OCI-LY1 (cell line): Measurements from ENCODE around the gene CHGA.

ENCODE experiments used
- EZH2 ChIP-seq: fragments of 200-600 bp; sonication (generic), shearing (Covaris generic); IDR thresholded peaks from 2 replicates; pipeline ENCODE4 v1.8.0; 2017; ENCODE audit warnings: borderline replicate concordance, mixed run types, mild to moderate bottlenecking, antibody characterized with exemption, low read length, moderate library complexity, mixed read lengths
- TF ChIP-seq, protein P1 (sequence below): fragments of 200-600 bp; sonication (generic), shearing (Covaris generic); IDR thresholded peaks from 2 replicates; pipeline ENCODE4 v1.5.1; 2017; ENCODE audit warnings: mild to moderate bottlenecking, antibody characterized with exemption, low read length, moderate library complexity, mixed read lengths

DNA sequence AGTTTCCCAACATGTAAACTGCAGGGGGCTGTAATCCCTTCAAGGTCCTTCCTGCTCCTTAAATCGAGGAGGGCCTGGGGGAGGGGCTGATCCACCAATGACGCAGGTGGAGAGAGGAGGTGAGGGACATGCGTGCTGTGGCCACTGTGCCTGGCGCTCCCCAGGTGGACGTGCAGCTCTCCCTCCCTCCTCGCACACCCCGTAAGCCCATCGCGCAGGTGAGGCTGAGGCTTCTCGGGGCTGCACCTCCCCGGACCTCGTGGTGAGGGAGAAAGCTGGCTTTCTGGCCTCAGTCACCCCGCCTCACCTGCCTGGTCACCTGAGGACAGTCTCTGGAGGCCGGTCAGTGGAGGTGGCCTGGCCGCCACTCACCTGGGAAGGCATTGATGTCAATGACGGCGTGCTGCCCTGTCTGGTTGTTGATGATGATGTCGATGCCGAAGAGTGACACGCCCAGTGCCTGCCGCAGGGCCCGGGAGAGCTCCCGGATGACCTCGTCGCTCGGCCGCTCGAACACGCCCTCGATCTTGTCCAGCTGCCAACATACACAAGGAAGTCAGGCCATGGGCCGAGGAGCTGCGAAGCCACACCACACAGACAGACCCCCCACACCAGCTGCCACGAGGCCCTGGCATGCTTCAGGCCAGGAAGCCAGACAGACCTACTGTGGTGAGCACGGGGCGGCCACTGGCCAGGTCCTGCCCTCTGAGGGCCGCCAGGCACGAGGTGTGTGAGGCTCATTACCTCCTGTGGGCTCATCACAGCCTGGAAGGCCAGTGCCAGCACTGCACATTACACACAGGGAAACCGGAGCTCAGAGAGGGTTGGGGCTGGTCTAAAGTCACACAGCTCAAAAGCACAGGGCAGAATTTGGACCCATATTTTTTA lies 23.3 kb downstream of the CHGA start:
- TF ChIP-seq, protein P1, sequence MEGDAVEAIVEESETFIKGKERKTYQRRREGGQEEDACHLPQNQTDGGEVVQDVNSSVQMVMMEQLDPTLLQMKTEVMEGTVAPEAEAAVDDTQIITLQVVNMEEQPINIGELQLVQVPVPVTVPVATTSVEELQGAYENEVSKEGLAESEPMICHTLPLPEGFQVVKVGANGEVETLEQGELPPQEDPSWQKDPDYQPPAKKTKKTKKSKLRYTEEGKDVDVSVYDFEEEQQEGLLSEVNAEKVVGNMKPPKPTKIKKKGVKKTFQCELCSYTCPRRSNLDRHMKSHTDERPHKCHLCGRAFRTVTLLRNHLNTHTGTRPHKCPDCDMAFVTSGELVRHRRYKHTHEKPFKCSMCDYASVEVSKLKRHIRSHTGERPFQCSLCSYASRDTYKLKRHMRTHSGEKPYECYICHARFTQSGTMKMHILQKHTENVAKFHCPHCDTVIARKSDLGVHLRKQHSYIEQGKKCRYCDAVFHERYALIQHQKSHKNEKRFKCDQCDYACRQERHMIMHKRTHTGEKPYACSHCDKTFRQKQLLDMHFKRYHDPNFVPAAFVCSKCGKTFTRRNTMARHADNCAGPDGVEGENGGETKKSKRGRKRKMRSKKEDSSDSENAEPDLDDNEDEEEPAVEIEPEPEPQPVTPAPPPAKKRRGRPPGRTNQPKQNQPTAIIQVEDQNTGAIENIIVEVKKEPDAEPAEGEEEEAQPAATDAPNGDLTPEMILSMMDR: no peak
- TF ChIP-seq EZH2: no peak
